ENCODE results near the gene DCLK1. TPM values are rescaled to one million over a fixed set of nuclear protein-coding genes. Genes with fewer than 3 reads are reported as not detected.

DCLK1 gene
- total and polyA plus RNA-seq, 10 of the 15 experiments (the other 5 are each of a cell fraction or from before 2014, with no cell fraction given) = not detected

- TF ChIP-seq NR2C2 (IDR thresholded peaks at IDR 0.05; ENCODE audit: borderline replicate concordance, control insufficient read depth, insufficient read length, low read depth) = no peak
- TF ChIP-seq CBX5 (IDR thresholded peaks at IDR 0.05; ENCODE audit: low read depth) = no peak
- no peak for TF ChIP-seq USF1 (IDR thresholded peaks at IDR 0.05; ENCODE audit: borderline replicate concordance, extremely low read length, insufficient read depth, low read depth, low read length)
Measured at GRCh38 chr13:35784286-35784951, 346.8 kb downstream of the DCLK1 start (continued).

- ChIA-PET POLR2A (no interaction called here), CTCF (no interaction called here), RAD21 (ENCODE audit: unreplicated experiment) (no interaction called here), SMC1A (ENCODE audit: uncharacterized antibody, unreplicated experiment) (no interaction called here)
- Histone ChIP-seq H3K4me2 (ENCODE audit: control insufficient read depth, insufficient read depth) (no peak overlapping the region), H3K4me3 (no peak overlapping the region), H3K27ac (ENCODE audit: control insufficient read depth, insufficient read depth) (no peak overlapping the region), H3K4me1 (ENCODE audit: control insufficient read depth, insufficient read depth, low read length) (no peaks in the 10 kb centered on the region), H3K27me3 (replicated peaks in 1 of 2; ENCODE audit: control insufficient read depth in 2 of 2, insufficient read depth in 2 of 2, low read length in 1 of 2) (no peaks in the 10 kb centered on the region), H4K20me1 (ENCODE audit: control insufficient read depth, insufficient read depth) (no peaks in the 10 kb centered on the region), H3K36me3 (ENCODE audit: control insufficient read depth in 2 of 2, insufficient read depth in 2 of 2, low read length in 1 of 2) (no peaks in the 10 kb centered on the region), H3K79me2 (ENCODE audit: control insufficient read depth, insufficient read depth, low read length) (no peaks in the 10 kb centered on the region), H2AFZ (ENCODE audit: control insufficient read depth, low read depth, low read length) (no peak overlapping the region), H3K9me3 (replicated peaks; ENCODE audit: control insufficient read depth, insufficient read depth, low read length) (no peaks in the 10 kb centered on the region), H3K9ac (ENCODE audit: control insufficient read depth, insufficient read depth, low read length) (no peak overlapping the region)
- BruUV-seq (replicated peaks) = no TSS peak
- TF ChIP-seq PKNOX1 (IDR thresholded peaks at IDR 0.05) (no peak), GATAD2B (conservative IDR thresholded peaks at IDR 0.05; ENCODE audit: low read depth) (no peak), ZBTB40 (IDR thresholded peaks at IDR 0.05; ENCODE audit: borderline replicate concordance) (peak; percentile 76), CEBPZ (IDR thresholded peaks at IDR 0.05; ENCODE audit: low read depth, low read length) (no peak)
- in situ Hi-C loops (cut with MboI) (loop anchor here (10.0 kb wide), 1 partner anchor 158 kb away; no protein-coding TSS in a partner anchor), intact Hi-C loops (cut with micrococcal nuclease; ENCODE audit: unreplicated experiment) (no loop called here)
- no peak for FAIRE-seq
- no peak for ATAC-seq
- 46% methylated on average over 2 of the region's 2 CpGs for WGBS (ENCODE audit: insufficient coverage, insufficient replicate concordance, low lambda C conversion rate, missing lambda C conversion rate)
- DNase-seq (ENCODE audit: low read depth, low spot score) = no peak
Measured at GRCh38 chr13:35782793-35783192, 348.4 kb downstream of the DCLK1 start.
